ENCODE measurements around the gene HS6ST3.

The HS6ST3 gene

GRCh38 chr13:96794669-96795068 is 704.8 kb downstream of the HS6ST3 start:
- no peak for DNase-seq (ENCODE audit: low spot score)

- no peak for DNase-seq (ENCODE audit: low spot score)
Measured at GRCh38 chr13:96795670-96796069, 705.8 kb downstream of the HS6ST3 start.

GRCh38 chr13:96796091-96796633 is 706.3 kb downstream of the HS6ST3 start:
- DNase-seq (ENCODE audit: low spot score), result no peak

- no peak for DNase-seq (ENCODE audit: low spot score)
Measured at GRCh38 chr13:96797136-96797535, 707.2 kb downstream of the HS6ST3 start.

- no peak for DNase-seq (ENCODE audit: low spot score)
Measured at GRCh38 chr13:96803456-96804100, 713.7 kb downstream of the HS6ST3 start.

GRCh38 chr13:96804174-96804573 is 714.3 kb downstream of the HS6ST3 start:
- no peak for DNase-seq (ENCODE audit: low spot score)

GRCh38 chr13:96806746-96807145 is 716.8 kb downstream of the HS6ST3 start:
- DNase-seq (ENCODE audit: low spot score), result no peak

GRCh38 chr13:96809366-96810096 is 719.6 kb downstream of the HS6ST3 start:
- DNase-seq (ENCODE audit: low spot score), result no peak

- DNase-seq (ENCODE audit: low spot score), result no peak
Measured at GRCh38 chr13:96810104-96810503, 720.2 kb downstream of the HS6ST3 start.

GRCh38 chr13:96811049-96811448 is 721.1 kb downstream of the HS6ST3 start:
- no peak for DNase-seq (ENCODE audit: low spot score)

GRCh38 chr13:96816261-96816660 is 726.4 kb downstream of the HS6ST3 start:
- DNase-seq (ENCODE audit: low spot score), result no peak

- no peak for DNase-seq (ENCODE audit: low spot score)
Measured at GRCh38 chr13:96816874-96817273, 727.0 kb downstream of the HS6ST3 start.

GRCh38 chr13:96817336-96817941 is 727.5 kb downstream of the HS6ST3 start:
- DNase-seq (ENCODE audit: low spot score), result no peak

- DNase-seq (ENCODE audit: low spot score), result no peak
Measured at GRCh38 chr13:96819375-96819774, 729.5 kb downstream of the HS6ST3 start.

- DNase-seq (ENCODE audit: low spot score), result no peak
Measured at GRCh38 chr13:96821381-96821780, 731.5 kb downstream of the HS6ST3 start.

- DNase-seq (ENCODE audit: low spot score), result no peak
Measured at GRCh38 chr13:96821971-96822370, 732.1 kb downstream of the HS6ST3 start.

- no peak for DNase-seq (ENCODE audit: low spot score)
Measured at GRCh38 chr13:96822895-96823294, 733.0 kb downstream of the HS6ST3 start.

- no peak for DNase-seq (ENCODE audit: low spot score)
Measured at GRCh38 chr13:96824140-96824539, 734.2 kb downstream of the HS6ST3 start.

GRCh38 chr13:96825653-96826052 is 735.7 kb downstream of the HS6ST3 start:
- DNase-seq (ENCODE audit: low spot score), result no peak

GRCh38 chr13:96834626-96835025 is 744.7 kb downstream of the HS6ST3 start:
- no peak for DNase-seq (ENCODE audit: low spot score)

GRCh38 chr13:96835546-96835945 is 745.6 kb downstream of the HS6ST3 start:
- DNase-seq (ENCODE audit: low spot score), result no peak

- DNase-seq (ENCODE audit: low spot score), result no peak
Measured at GRCh38 chr13:96836733-96837132, 746.8 kb downstream of the HS6ST3 start.

- no peak for DNase-seq (ENCODE audit: low spot score)
Measured at GRCh38 chr13:96837809-96838208, 747.9 kb downstream of the HS6ST3 start.

All from CD4-positive, alpha-beta T cell treated with Interleukin-15 for 4 hours (primary cell).